ENCODE measurements around the gene NEDD4L. TPM values are rescaled to one million over a fixed set of nuclear protein-coding genes. Genes with fewer than 3 reads are reported as not detected.

NEDD4L gene
- total RNA-seq, 1 experiment from 2014 or later, result 42.9 TPM

DNA sequence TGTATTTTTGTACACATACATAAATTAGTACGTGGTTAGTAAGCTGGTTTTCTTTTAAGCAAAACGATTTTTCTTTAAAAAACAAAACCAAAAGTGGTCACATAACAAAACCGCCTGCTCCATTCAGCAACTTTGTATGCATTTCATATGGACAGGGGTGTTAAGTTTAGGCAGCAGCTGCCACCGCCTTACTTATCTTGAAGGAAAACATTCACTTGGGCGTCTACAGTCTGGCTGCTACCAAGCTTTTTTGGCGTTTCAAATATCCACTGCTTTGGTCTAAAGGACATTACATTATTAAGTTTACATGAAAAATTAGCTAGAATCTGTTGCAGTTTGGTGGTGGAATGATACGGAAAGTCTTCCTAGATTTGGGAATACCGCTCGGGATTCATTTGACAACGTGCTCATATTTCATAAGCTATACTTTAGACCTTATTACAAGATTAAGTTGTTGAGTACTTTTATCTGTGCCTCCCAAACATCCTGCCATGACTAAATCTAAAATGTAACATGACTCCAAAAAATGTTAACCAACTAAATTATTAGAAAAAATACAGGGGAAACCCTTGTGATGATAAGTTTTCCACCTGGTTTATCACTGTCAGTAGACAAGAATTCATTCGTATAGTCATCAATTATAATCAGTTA is 214.8 kb downstream of the NEDD4L start:
- BruUV-seq (replicated peaks), result no TSS peak
- no peaks in the 10 kb centered on the region for H3K27me3 ChIP-seq (ENCODE audit: control insufficient read depth, insufficient read depth, low read length)
- ChIA-PET CTCF (no interaction called here), POLR2A (no interaction called here)
- DNase-seq (ENCODE audit: low read depth, low spot score) (no peak), ATAC-seq (no peak)
- no peaks in the 10 kb centered on the region for H3K36me3 ChIP-seq (ENCODE audit: control insufficient read depth, insufficient read depth, low read length)
- H3K27ac ChIP-seq (ENCODE audit: low read length), result no peak overlapping the region
- H3K4me3 ChIP-seq (ENCODE audit: low read depth in 2 of 2, low read length in 2 of 2), result no peak overlapping the region
- intact Hi-C loops (cut with micrococcal nuclease; ENCODE audit: unreplicated experiment), result no loop called here
- no peaks in the 10 kb centered on the region for H3K9me3 ChIP-seq (ENCODE audit: control insufficient read depth, insufficient read depth, low read depth, low read length)
- peaks cover 10% of the 10 kb centered on the region for H3K4me1 ChIP-seq (ENCODE audit: control insufficient read depth, insufficient read depth, low read length)
- TF ChIP-seq, protein P1, sequence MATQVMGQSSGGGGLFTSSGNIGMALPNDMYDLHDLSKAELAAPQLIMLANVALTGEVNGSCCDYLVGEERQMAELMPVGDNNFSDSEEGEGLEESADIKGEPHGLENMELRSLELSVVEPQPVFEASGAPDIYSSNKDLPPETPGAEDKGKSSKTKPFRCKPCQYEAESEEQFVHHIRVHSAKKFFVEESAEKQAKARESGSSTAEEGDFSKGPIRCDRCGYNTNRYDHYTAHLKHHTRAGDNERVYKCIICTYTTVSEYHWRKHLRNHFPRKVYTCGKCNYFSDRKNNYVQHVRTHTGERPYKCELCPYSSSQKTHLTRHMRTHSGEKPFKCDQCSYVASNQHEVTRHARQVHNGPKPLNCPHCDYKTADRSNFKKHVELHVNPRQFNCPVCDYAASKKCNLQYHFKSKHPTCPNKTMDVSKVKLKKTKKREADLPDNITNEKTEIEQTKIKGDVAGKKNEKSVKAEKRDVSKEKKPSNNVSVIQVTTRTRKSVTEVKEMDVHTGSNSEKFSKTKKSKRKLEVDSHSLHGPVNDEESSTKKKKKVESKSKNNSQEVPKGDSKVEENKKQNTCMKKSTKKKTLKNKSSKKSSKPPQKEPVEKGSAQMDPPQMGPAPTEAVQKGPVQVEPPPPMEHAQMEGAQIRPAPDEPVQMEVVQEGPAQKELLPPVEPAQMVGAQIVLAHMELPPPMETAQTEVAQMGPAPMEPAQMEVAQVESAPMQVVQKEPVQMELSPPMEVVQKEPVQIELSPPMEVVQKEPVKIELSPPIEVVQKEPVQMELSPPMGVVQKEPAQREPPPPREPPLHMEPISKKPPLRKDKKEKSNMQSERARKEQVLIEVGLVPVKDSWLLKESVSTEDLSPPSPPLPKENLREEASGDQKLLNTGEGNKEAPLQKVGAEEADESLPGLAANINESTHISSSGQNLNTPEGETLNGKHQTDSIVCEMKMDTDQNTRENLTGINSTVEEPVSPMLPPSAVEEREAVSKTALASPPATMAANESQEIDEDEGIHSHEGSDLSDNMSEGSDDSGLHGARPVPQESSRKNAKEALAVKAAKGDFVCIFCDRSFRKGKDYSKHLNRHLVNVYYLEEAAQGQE (IDR thresholded peaks at IDR 0.05; ENCODE audit: insufficient read depth in 1 of 2, low read depth in 2 of 2, low read length in 1 of 2), result no peak
- TF ChIP-seq POLR2AphosphoS5 (IDR thresholded peaks at IDR 0.05; ENCODE audit: low read depth, low read length), result no peak
- no peak for TF ChIP-seq TCF7L2 (IDR thresholded peaks at IDR 0.05; ENCODE audit: low read depth, low read length)
- TF ChIP-seq SIN3A (IDR thresholded peaks at IDR 0.05; ENCODE audit: borderline replicate concordance, insufficient read depth, low read depth, low read length), result no peak
- TF ChIP-seq, protein P2, sequence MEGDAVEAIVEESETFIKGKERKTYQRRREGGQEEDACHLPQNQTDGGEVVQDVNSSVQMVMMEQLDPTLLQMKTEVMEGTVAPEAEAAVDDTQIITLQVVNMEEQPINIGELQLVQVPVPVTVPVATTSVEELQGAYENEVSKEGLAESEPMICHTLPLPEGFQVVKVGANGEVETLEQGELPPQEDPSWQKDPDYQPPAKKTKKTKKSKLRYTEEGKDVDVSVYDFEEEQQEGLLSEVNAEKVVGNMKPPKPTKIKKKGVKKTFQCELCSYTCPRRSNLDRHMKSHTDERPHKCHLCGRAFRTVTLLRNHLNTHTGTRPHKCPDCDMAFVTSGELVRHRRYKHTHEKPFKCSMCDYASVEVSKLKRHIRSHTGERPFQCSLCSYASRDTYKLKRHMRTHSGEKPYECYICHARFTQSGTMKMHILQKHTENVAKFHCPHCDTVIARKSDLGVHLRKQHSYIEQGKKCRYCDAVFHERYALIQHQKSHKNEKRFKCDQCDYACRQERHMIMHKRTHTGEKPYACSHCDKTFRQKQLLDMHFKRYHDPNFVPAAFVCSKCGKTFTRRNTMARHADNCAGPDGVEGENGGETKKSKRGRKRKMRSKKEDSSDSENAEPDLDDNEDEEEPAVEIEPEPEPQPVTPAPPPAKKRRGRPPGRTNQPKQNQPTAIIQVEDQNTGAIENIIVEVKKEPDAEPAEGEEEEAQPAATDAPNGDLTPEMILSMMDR (IDR thresholded peaks at IDR 0.05), result no peak
- in situ Hi-C loops (cut with HindIII; ENCODE audit: low pct_unique_long_range_greater_than_20kb, low sequenced_read_pairs), result no loop called here

DNA sequence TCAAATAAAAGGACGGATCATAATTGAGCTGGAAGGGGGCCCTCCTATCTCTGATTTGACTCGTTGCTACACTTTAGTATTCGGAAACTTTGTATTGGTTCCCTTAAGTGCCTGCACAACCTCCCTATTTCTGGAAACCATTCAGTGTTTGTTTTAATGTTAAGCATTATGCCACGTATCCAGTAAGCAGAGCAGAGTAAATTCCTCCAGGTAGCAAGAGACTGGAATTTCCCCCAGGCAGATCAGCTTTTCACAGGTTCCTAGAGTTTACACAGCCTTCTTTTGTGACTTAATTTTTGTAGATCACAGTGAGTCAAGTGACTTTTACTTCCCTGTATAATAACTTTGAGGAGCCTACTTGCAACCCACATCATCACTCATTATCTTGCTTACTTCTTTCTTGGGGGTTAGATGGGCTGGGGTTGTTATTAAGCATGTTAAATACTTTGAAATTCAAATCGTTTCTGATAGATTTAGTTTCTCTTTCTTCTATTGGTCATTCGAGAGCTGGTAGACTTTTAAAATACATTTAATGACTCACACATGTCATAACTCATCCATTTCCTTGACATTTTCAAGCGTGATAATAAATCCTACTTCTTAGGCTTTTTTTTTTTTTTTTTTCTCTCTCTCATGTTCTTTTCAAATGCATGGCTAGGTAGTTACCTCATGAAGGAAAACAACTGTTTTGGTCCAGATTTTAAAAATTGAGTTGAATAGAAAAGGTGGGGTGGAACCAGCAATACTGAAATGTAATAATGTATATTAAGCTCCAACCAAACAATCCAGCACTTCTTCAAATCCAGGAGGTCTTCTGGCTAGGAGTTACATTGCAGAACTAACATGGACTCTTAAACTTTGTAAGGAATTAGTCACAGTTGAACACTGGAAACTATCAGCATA is 219.3 kb downstream of the NEDD4L start:
- Histone ChIP-seq H3K27ac (ENCODE audit: low read length) (peak overlapping the region; percentile 61), H3K27me3 (ENCODE audit: control insufficient read depth, insufficient read depth, low read length) (no peaks in the 10 kb centered on the region), H3K4me1 (ENCODE audit: control insufficient read depth, insufficient read depth, low read length) (peaks cover 7% of the 10 kb centered on the region; the same call in 1 of the 2 replicates), H3K9me3 (ENCODE audit: control insufficient read depth, insufficient read depth, low read depth, low read length) (no peaks in the 10 kb centered on the region), H3K4me3 (ENCODE audit: low read depth in 2 of 2, low read length in 2 of 2) (peak overlapping the region in 1 of 2 experiments; percentile 23; a peak in 2 of 4 replicates), H3K36me3 (ENCODE audit: control insufficient read depth, insufficient read depth, low read length) (no peaks in the 10 kb centered on the region)
- intact Hi-C loops (cut with micrococcal nuclease; ENCODE audit: unreplicated experiment) (no loop called here), in situ Hi-C loops (cut with HindIII; ENCODE audit: low pct_unique_long_range_greater_than_20kb, low sequenced_read_pairs) (no loop called here)
- ATAC-seq (peak; percentile 70), DNase-seq (ENCODE audit: low read depth, low spot score) (peak; percentile 17)
- no TSS peak for BruUV-seq (replicated peaks)
- TF ChIP-seq POLR2AphosphoS5 (IDR thresholded peaks at IDR 0.05; ENCODE audit: low read depth, low read length) (no peak), SIN3A (IDR thresholded peaks at IDR 0.05; ENCODE audit: borderline replicate concordance, insufficient read depth, low read depth, low read length) (no peak)
- TF ChIP-seq, protein P1 (IDR thresholded peaks at IDR 0.05; ENCODE audit: insufficient read depth in 1 of 2, low read depth in 2 of 2, low read length in 1 of 2), result no peak
- TF ChIP-seq, protein P2 (IDR thresholded peaks at IDR 0.05), result no peak
- POLR2A ChIA-PET, result interaction anchor here (0.7 kb wide), 1 partner anchor 68 kb away, joined by 7 read pairs; no protein-coding TSS in a partner anchor
- CTCF ChIA-PET, result no interaction called here
